SK-N-MC (cell line): ENCODE data around the gene AS3MT.
"Not testable (repeated sequence)": the region's sequence is repeated elsewhere in the genome, so short reads cannot be mapped to it uniquely, and the experiment has no call there.

Source experiments
- DNase-seq: peaks from one replicate; pipeline ENCODE4 v3.0.0-alpha.2; 2011; ENCODE audit warnings: low read depth, low spot score
- H3K27ac ChIP-seq: fragments of 200-600 bp; sonication (generic); 2 replicates; pipeline ENCODE4 v1.5.1; 2016; ENCODE audit warnings: mixed run types
- H3K36me3 ChIP-seq: fragments of 200-600 bp; sonication (generic); 2 replicates; pipeline ENCODE4 v1.6.1; 2017; ENCODE audit warnings: antibody characterized with exemption, low read length, mixed read lengths; ENCODE audit not compliant: insufficient read depth
- H3K4me3 ChIP-seq: fragments of 200-600 bp; sonication (generic); 2 replicates; pipeline ENCODE4 v1.5.1; 2016
- H3K9ac ChIP-seq: fragments of 200-600 bp; sonication (generic); 2 replicates; pipeline ENCODE4 v1.8.0; 2017; ENCODE audit warnings: mixed run types, mixed read lengths; ENCODE audit not compliant: insufficient read length
- H3K9me3 ChIP-seq: fragments of 200-600 bp; sonication (generic); 2 replicates; pipeline ENCODE4 v1.6.1; 2017; ENCODE audit warnings: low read depth, mild to moderate bottlenecking, antibody characterized with exemption, low read length, moderate library complexity, mixed read lengths
- EZH2 ChIP-seq: fragments of 200-600 bp; sonication (generic); IDR thresholded peaks from one replicate; pipeline ENCODE4 v1.6.1; 2017; ENCODE audit warnings: antibody characterized with exemption
- FOXP2 ChIP-seq: optimal IDR thresholded peaks from 2 replicates; pipeline ENCODE3; 2011; ENCODE audit warnings: mild to moderate bottlenecking, moderate library complexity; ENCODE audit not compliant: insufficient read depth; ENCODE audit errors: extremely low read length, control extremely low read depth
- POLR2AphosphoS5 ChIP-seq: IDR thresholded peaks from 2 replicates; pipeline ENCODE4 v1.6.1; 2012; ENCODE audit warnings: mild to moderate bottlenecking, low read depth, low read length, borderline replicate concordance

Gene AS3MT

GRCh38 chr10:102926842-102927241 lies 57.6 kb downstream of the AS3MT start:
- TF ChIP-seq POLR2AphosphoS5 (no peak), EZH2 (no peak), FOXP2 (no peak)
- H3K4me3 ChIP-seq = no peak overlapping the region
- no peaks in the 10 kb centered on the region for H3K9me3 ChIP-seq
- no peak overlapping the region for H3K9ac ChIP-seq
- H3K27ac ChIP-seq = no peak overlapping the region
- DNase-seq = no peak
- H3K36me3 ChIP-seq = no peaks in the 10 kb centered on the region

GRCh38 chr10:102927311-102928010 lies 58.2 kb downstream of the AS3MT start:
- no peak for DNase-seq
- TF ChIP-seq POLR2AphosphoS5 (no peak), FOXP2 (no peak), EZH2 (no peak)
- Histone ChIP-seq H3K9ac (no peak overlapping the region), H3K27ac (no peak overlapping the region), H3K9me3 (no peaks in the 10 kb centered on the region), H3K4me3 (no peak overlapping the region), H3K36me3 (no peaks in the 10 kb centered on the region)

GRCh38 chr10:102928442-102928841 lies 59.2 kb downstream of the AS3MT start:
- H3K27ac ChIP-seq, H3K9ac ChIP-seq, H3K9me3 ChIP-seq, DNase-seq, H3K4me3 ChIP-seq, H3K36me3 ChIP-seq: not testable (repeated sequence)

- Histone ChIP-seq H3K36me3 (no peaks in the 10 kb centered on the region), H3K27ac (no peak overlapping the region), H3K9me3 (no peaks in the 10 kb centered on the region), H3K4me3 (no peak overlapping the region), H3K9ac (no peak overlapping the region)
- DNase-seq = no peak
- TF ChIP-seq EZH2 = no peak
- TF ChIP-seq POLR2AphosphoS5 = no peak
- no peak for TF ChIP-seq FOXP2
Observed at GRCh38 chr10:102930720-102931119, 61.5 kb downstream of the AS3MT start.

- DNase-seq = no peak
- Histone ChIP-seq H3K36me3 (no peaks in the 10 kb centered on the region), H3K9ac (no peak overlapping the region), H3K27ac (no peak overlapping the region), H3K4me3 (no peak overlapping the region), H3K9me3 (no peaks in the 10 kb centered on the region)
- TF ChIP-seq FOXP2 (no peak), EZH2 (no peak), POLR2AphosphoS5 (no peak)
Observed at GRCh38 chr10:102931643-102932042, 62.4 kb downstream of the AS3MT start.

GRCh38 chr10:102935505-102935904 lies 66.2 kb downstream of the AS3MT start:
- no peak overlapping the region for H3K27ac ChIP-seq
- no peaks in the 10 kb centered on the region for H3K9me3 ChIP-seq
- no peak for DNase-seq
- no peak for TF ChIP-seq POLR2AphosphoS5
- H3K36me3 ChIP-seq = no peaks in the 10 kb centered on the region
- no peak overlapping the region for H3K4me3 ChIP-seq
- no peak overlapping the region for H3K9ac ChIP-seq

GRCh38 chr10:102935939-102936605 lies 66.8 kb downstream of the AS3MT start:
- DNase-seq = no peak
- Histone ChIP-seq H3K4me3 (no peak overlapping the region), H3K9me3 (no peaks in the 10 kb centered on the region), H3K27ac (no peak overlapping the region), H3K9ac (no peak overlapping the region), H3K36me3 (no peaks in the 10 kb centered on the region)
- TF ChIP-seq EZH2 = no peak
- TF ChIP-seq POLR2AphosphoS5 = no peak
- no peak for TF ChIP-seq FOXP2

- Histone ChIP-seq H3K4me3 (no peak overlapping the region), H3K36me3 (no peaks in the 10 kb centered on the region), H3K27ac (no peak overlapping the region), H3K9ac (no peak overlapping the region), H3K9me3 (no peaks in the 10 kb centered on the region)
- no peak for TF ChIP-seq POLR2AphosphoS5
- TF ChIP-seq FOXP2 = no peak
- TF ChIP-seq EZH2 = no peak
- DNase-seq = no peak
Observed at GRCh38 chr10:102941401-102941800, 72.1 kb downstream of the AS3MT start.

- no peak for DNase-seq
- Histone ChIP-seq H3K9me3 (no peaks in the 10 kb centered on the region), H3K9ac (no peak overlapping the region), H3K4me3 (no peak overlapping the region), H3K36me3 (no peaks in the 10 kb centered on the region), H3K27ac (no peak overlapping the region)
- no peak for TF ChIP-seq POLR2AphosphoS5
- no peak for TF ChIP-seq FOXP2
- no peak for TF ChIP-seq EZH2
Observed at GRCh38 chr10:102945449-102945848, 76.2 kb downstream of the AS3MT start.
